Measurements from ENCODE around the gene CACNA1B.
"Not testable (repeated sequence)": the region's sequence is repeated elsewhere in the genome, so short reads cannot be mapped to it uniquely, and the experiment has no call there.

Gene CACNA1B

DNA sequence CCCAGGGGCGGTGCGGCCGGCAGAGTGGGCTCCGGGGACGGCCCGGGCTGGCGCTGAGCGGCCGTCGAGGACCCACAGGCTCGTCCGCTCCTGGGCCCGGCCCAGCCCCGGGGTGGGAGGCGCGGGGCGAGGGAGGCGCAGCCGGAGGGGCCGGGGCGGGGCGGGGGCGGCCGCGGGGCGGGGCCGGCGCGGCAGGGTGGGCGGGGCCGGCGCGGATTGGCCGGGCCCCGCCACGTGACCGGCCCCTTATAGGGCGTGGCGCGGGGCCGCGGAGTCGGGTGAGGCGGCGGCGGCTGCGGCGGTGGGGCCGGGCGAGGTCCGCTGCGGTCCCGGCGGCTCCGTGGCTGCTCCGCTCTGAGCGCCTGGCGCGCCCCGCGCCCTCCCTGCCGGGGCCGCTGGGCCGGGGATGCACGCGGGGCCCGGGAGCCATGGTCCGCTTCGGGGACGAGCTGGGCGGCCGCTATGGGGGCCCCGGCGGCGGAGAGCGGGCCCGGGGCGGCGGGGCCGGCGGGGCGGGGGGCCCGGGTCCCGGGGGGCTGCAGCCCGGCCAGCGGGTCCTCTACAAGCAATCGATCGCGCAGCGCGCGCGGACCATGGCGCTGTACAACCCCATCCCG lies at the start of gene CACNA1B:
CACNA1B (plus strand) TSS at position 277 of the 617 bp plus-strand sequence; CDS start at position 429, 152 bp downstream.
- not testable (repeated sequence) for H4K20me1 ChIP-seq (ENCODE audit: insufficient read depth, low read length); H3K79me2 ChIP-seq (ENCODE audit: low read length); H3K9ac ChIP-seq (ENCODE audit: low read length); H2AFZ ChIP-seq (ENCODE audit: low read length); H3K9me2 ChIP-seq (replicated peaks; ENCODE audit: insufficient read depth, low read length); H3K4me2 ChIP-seq (ENCODE audit: low read depth, low read length); DNase-seq; H3K27ac ChIP-seq (ENCODE audit: low read length); H3K9me3 ChIP-seq (replicated peaks; ENCODE audit: insufficient read depth, low read length); H3K4me1 ChIP-seq (ENCODE audit: low read length); H3K36me3 ChIP-seq (replicated peaks; ENCODE audit: insufficient read depth, low read length); H3K4me3 ChIP-seq (ENCODE audit: low read length); H3F3A ChIP-seq (ENCODE audit: insufficient read depth, low read length)
- peaks cover 43% of the 10 kb centered on the region for H3K27me3 ChIP-seq (replicated peaks; ENCODE audit: insufficient read depth, low read length)

GRCh38 chr9:137827908-137828526 lies 49.6 kb upstream of the CACNA1B start:
- Histone ChIP-seq H3K4me3 (ENCODE audit: low read length) (no peak overlapping the region), H4K20me1 (ENCODE audit: insufficient read depth, low read length) (no peaks in the 10 kb centered on the region), H2AFZ (ENCODE audit: low read length) (no peak overlapping the region), H3K27ac (ENCODE audit: low read length) (no peak overlapping the region), H3K36me3 (replicated peaks; ENCODE audit: insufficient read depth, low read length) (no peaks in the 10 kb centered on the region), H3K4me2 (ENCODE audit: low read depth, low read length) (no peak overlapping the region), H3K9ac (ENCODE audit: low read length) (no peak overlapping the region), H3K79me2 (ENCODE audit: low read length) (no peaks in the 10 kb centered on the region), H3K27me3 (replicated peaks; ENCODE audit: insufficient read depth, low read length) (no peaks in the 10 kb centered on the region), H3K4me1 (ENCODE audit: low read length) (no peaks in the 10 kb centered on the region), H3F3A (ENCODE audit: insufficient read depth, low read length) (no peaks in the 10 kb centered on the region), H3K9me2 (replicated peaks; ENCODE audit: insufficient read depth, low read length) (no peaks in the 10 kb centered on the region), H3K9me3 (replicated peaks; ENCODE audit: insufficient read depth, low read length) (no peaks in the 10 kb centered on the region)
- TF ChIP-seq EZH2 (optimal IDR thresholded peaks at IDR 0.05; ENCODE audit: low read depth, low read length) (no peak), CTCF (IDR thresholded peaks at IDR 0.05; ENCODE audit: low read length) (no peak), EZH2phosphoT487 (IDR thresholded peaks at IDR 0.05; ENCODE audit: low read length) (no peak)
- no peak for DNase-seq

- Histone ChIP-seq H3K36me3 (replicated peaks; ENCODE audit: insufficient read depth, low read length) (no peaks in the 10 kb centered on the region), H3K9ac (ENCODE audit: low read length) (no peak overlapping the region), H3K9me2 (replicated peaks; ENCODE audit: insufficient read depth, low read length) (no peaks in the 10 kb centered on the region), H3K27ac (ENCODE audit: low read length) (no peak overlapping the region), H3K4me1 (ENCODE audit: low read length) (no peaks in the 10 kb centered on the region), H3F3A (ENCODE audit: insufficient read depth, low read length) (no peaks in the 10 kb centered on the region), H4K20me1 (ENCODE audit: insufficient read depth, low read length) (no peaks in the 10 kb centered on the region), H3K4me2 (ENCODE audit: low read depth, low read length) (no peak overlapping the region), H3K9me3 (replicated peaks; ENCODE audit: insufficient read depth, low read length) (no peaks in the 10 kb centered on the region), H3K79me2 (ENCODE audit: low read length) (no peaks in the 10 kb centered on the region), H3K4me3 (ENCODE audit: low read length) (no peak overlapping the region), H3K27me3 (replicated peaks; ENCODE audit: insufficient read depth, low read length) (no peaks in the 10 kb centered on the region), H2AFZ (ENCODE audit: low read length) (no peak overlapping the region)
- TF ChIP-seq EZH2 (optimal IDR thresholded peaks at IDR 0.05; ENCODE audit: low read depth, low read length), result no peak
- TF ChIP-seq EZH2phosphoT487 (IDR thresholded peaks at IDR 0.05; ENCODE audit: low read length), result no peak
- TF ChIP-seq CTCF (IDR thresholded peaks at IDR 0.05; ENCODE audit: low read length), result no peak
- DNase-seq, result no peak
These were observed 48.9 kb upstream of the CACNA1B start for GRCh38 chr9:137828527-137829259.
